Stimulated activated CD4-positive, alpha-beta T cell treated with anti-CD3 and anti-CD28 coated beads, Interleukin-4, amount 100 ng/mL, for 24 hours (primary cell): ENCODE results near the gene PLEKHM3.
"Not testable (repeated sequence)": the region's sequence is repeated elsewhere in the genome, so short reads cannot be mapped to it uniquely, and the experiment has no call there.

Experiments used
- DNase-seq: peaks from one replicate; pipeline ENCODE4 v3.0.0-alpha.2; 2020

PLEKHM3 gene

GRCh38 chr2:208037564-208038487, 12.5 kb upstream of the PLEKHM3 start:
- DNase-seq: no peak

- DNase-seq: no peak
Measured at GRCh38 chr2:208036357-208036756, 11.0 kb upstream of the PLEKHM3 start.

- DNase-seq: no peak
Measured at GRCh38 chr2:208034503-208035140, 9.3 kb upstream of the PLEKHM3 start.

- peak; percentile 11 for DNase-seq
Measured at GRCh38 chr2:208033701-208034502, 8.6 kb upstream of the PLEKHM3 start.

- no peak for DNase-seq
Measured at GRCh38 chr2:208031608-208032019, 6.3 kb upstream of the PLEKHM3 start.

- DNase-seq: peak; percentile 44
Measured at GRCh38 chr2:208025814-208026184, 472 bp upstream of the PLEKHM3 start.

GRCh38 chr2:208024091-208024490, 1.2 kb downstream of the PLEKHM3 start:
- no peak for DNase-seq

GRCh38 chr2:208020253-208020652, 5.1 kb downstream of the PLEKHM3 start:
- DNase-seq: no peak

GRCh38 chr2:208018124-208018712, 7.1 kb downstream of the PLEKHM3 start:
- not testable (repeated sequence) for DNase-seq

GRCh38 chr2:208017721-208018120, 7.6 kb downstream of the PLEKHM3 start:
- DNase-seq: no peak

- DNase-seq: no peak
Measured at GRCh38 chr2:208015475-208015874, 9.9 kb downstream of the PLEKHM3 start.

- no peak for DNase-seq
Measured at GRCh38 chr2:208013285-208014178, 11.8 kb downstream of the PLEKHM3 start.

GRCh38 chr2:208012449-208012848, 12.9 kb downstream of the PLEKHM3 start:
- no peak for DNase-seq

- DNase-seq: no peak
Measured at GRCh38 chr2:208010506-208010905, 14.8 kb downstream of the PLEKHM3 start.

- no peak for DNase-seq
Measured at GRCh38 chr2:208006833-208007232, 18.5 kb downstream of the PLEKHM3 start.

GRCh38 chr2:208006337-208006736, 19.0 kb downstream of the PLEKHM3 start:
- DNase-seq: no peak

- DNase-seq: no peak
Measured at GRCh38 chr2:208001924-208002323, 23.4 kb downstream of the PLEKHM3 start.

- DNase-seq: no peak
Measured at GRCh38 chr2:208000701-208001395, 24.5 kb downstream of the PLEKHM3 start.

- DNase-seq: no peak
Measured at GRCh38 chr2:207996848-207997247, 28.5 kb downstream of the PLEKHM3 start.

- no peak for DNase-seq
Measured at GRCh38 chr2:207995887-207996286, 29.4 kb downstream of the PLEKHM3 start.

- DNase-seq: no peak
Measured at GRCh38 chr2:207993151-207993763, 32.1 kb downstream of the PLEKHM3 start.
